Left renal cortex interstitium (tissue), 4 donors: ENCODE data around the gene GOSR2. TPM values are rescaled to one million over a fixed set of nuclear protein-coding genes. Genes with fewer than 3 reads are reported as not detected.
"Not testable (repeated sequence)": the region's sequence is repeated elsewhere in the genome, so short reads cannot be mapped to it uniquely, and the experiment has no call there.

Experiments used
- DNase-seq, 4 donors: peaks; one replicate each; pipeline ENCODE4 v3.0.0-alpha.2; 2013; ENCODE audit warnings: low read depth in 4 of 4, low spot score in 2 of 4, missing footprints in 1 of 4
- polyA plus RNA-seq, 4 donors: library from polyadenylated mRNA; unstranded; fragments of 120-200 nt; gene quantifications; one replicate each; pipeline ENCODE4 v1.2.1, GENCODE V29; 2013; ENCODE audit not compliant: insufficient read length in 4 of 4

GOSR2 gene
- polyA plus RNA-seq, 4 donors: 51.5 to 58.3 (median 54.0) TPM

- no peak for DNase-seq
Observed at GRCh38 chr17:46984892-46985291, 61.9 kb downstream of the GOSR2 start.

GRCh38 chr17:46986366-46986765, 63.4 kb downstream of the GOSR2 start:
- DNase-seq: no peak

- DNase-seq: not testable (repeated sequence)
Observed at GRCh38 chr17:46987927-46988326, 65.0 kb downstream of the GOSR2 start.

GRCh38 chr17:46989637-46990431, 66.9 kb downstream of the GOSR2 start:
- no peak for DNase-seq

DNA sequence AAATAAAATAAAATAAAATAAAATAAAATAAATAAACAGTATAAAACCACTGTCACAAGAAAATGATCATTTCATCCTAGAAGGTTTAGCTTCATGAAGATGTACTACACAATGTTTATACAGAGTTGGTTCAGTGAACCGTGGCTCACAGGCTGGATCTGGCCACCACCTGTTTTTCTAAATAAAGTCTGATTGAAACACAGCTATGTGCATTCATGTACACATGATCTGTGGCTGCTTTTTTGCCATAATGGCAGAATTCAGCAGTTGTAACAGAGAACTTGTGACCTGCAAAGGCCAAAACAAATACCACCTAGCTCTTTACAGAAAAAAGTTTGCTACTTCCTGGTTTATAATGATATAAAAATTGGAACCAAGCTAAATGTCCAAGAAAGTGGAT, 68.7 kb downstream of the GOSR2 start:
- no peak for DNase-seq

Other genes with a start within 250 kb of the GOSR2 start
- 1 to 10 TPM; 1.4 to 2.3 (median 1.8) TPM for gene WNT3, start 104.5 kb upstream of the GOSR2 start, polyA plus RNA-seq
- gene WNT9B, start 71.6 kb upstream of the GOSR2 start, polyA plus RNA-seq: 10 to 100 TPM in 2 of 4 donors, 1 to 10 TPM in 2; 8.1 to 16.9 (median 11.8) TPM
- gene RPRML, start 56.1 kb downstream of the GOSR2 start, polyA plus RNA-seq: under 1 TPM in 1 of 4 donors, not detected in 3; 0.09 TPM